Fibroblast of lung (primary cell): ENCODE data around the gene FAM117A. TPM values are rescaled to one million over a fixed set of nuclear protein-coding genes. Genes with fewer than 3 reads are reported as not detected.
"Not testable (repeated sequence)": the region's sequence is repeated elsewhere in the genome, so short reads cannot be mapped to it uniquely, and the experiment has no call there.

Experiments used
- DNase-seq, 2 donors: peaks; one replicate each; pipeline versions ENCODE4 v3.0.0 to v3.0.0-alpha.2; 2010; ENCODE audit warnings: low read depth in 2 of 2
- H2AFZ ChIP-seq: 2 replicates; pipeline ENCODE4 v1.5.1; 2012; ENCODE audit warnings: low read length, control low read depth, inconsistent platforms
- H3K27ac ChIP-seq: 2 replicates; pipeline ENCODE4 v1.5.1; 2011; ENCODE audit warnings: low read length, control low read depth; ENCODE audit not compliant: insufficient read depth
- H3K27me3 ChIP-seq: 2 replicates; pipeline ENCODE4 v1.5.1; 2011; ENCODE audit warnings: mild to moderate bottlenecking, low read length; ENCODE audit not compliant: control insufficient read depth, insufficient read depth
- H3K36me3 ChIP-seq: 2 replicates; pipeline ENCODE4 v1.5.1; 2011; ENCODE audit warnings: low read length; ENCODE audit not compliant: control insufficient read depth, insufficient read depth
- H3K4me1 ChIP-seq: 2 replicates; pipeline ENCODE4 v1.5.1; 2011; ENCODE audit warnings: low read length; ENCODE audit not compliant: control insufficient read depth, insufficient read depth; ENCODE audit errors: extremely low read depth
- H3K4me2 ChIP-seq: 2 replicates; pipeline ENCODE4 v1.5.1; 2011; ENCODE audit warnings: low read length, control low read depth; ENCODE audit not compliant: insufficient read depth; ENCODE audit errors: extremely low read depth
- H3K4me3 ChIP-seq, 4 experiments: fragments of 200-600 bp in 1 of 4; sonication (generic) in 1 of 4; replicated peaks in 1 of 4; 2 replicates each; pipeline ENCODE4 v1.5.1; 2011 to 2016; ENCODE audit warnings: low read length in 4 of 4, low read depth in 3 of 4, mild to moderate bottlenecking in 3 of 4, control low read depth in 2 of 4, inconsistent platforms in 1 of 4, mixed read lengths in 1 of 4; ENCODE audit not compliant: insufficient read depth in 1 of 4; ENCODE audit errors: control extremely low read depth in 1 of 4
- H3K79me2 ChIP-seq: 2 replicates; pipeline ENCODE4 v1.5.1; 2012; ENCODE audit warnings: mild to moderate bottlenecking, low read length, inconsistent platforms; ENCODE audit not compliant: control insufficient read depth, insufficient read depth
- H3K9ac ChIP-seq: 2 replicates; pipeline ENCODE4 v1.5.1; 2011; ENCODE audit warnings: mild to moderate bottlenecking, low read length, control low read depth; ENCODE audit not compliant: insufficient read depth
- H3K9me3 ChIP-seq: 2 replicates; pipeline ENCODE4 v1.5.1; 2012; ENCODE audit warnings: low read depth, low read length; ENCODE audit not compliant: control insufficient read depth, insufficient read depth
- H4K20me1 ChIP-seq: 2 replicates; pipeline ENCODE4 v1.5.1; 2011; ENCODE audit warnings: low read length; ENCODE audit not compliant: control insufficient read depth, insufficient read depth; ENCODE audit errors: extremely low read depth
- CTCF ChIP-seq, 2 donors: IDR thresholded peaks in 1 of 2; conservative IDR thresholded peaks in 1 of 2; 1 replicate in 1 of 2; 2 replicates in 1 of 2; pipeline ENCODE4 v1.5.1; 2011 to 2012; ENCODE audit warnings: low read length in 2 of 2, control low read depth in 1 of 2, inconsistent platforms in 1 of 2, low read depth in 1 of 2, mild to moderate bottlenecking in 1 of 2
- EZH2 ChIP-seq: IDR thresholded peaks from 2 replicates; pipeline ENCODE4 v1.5.1; 2012; ENCODE audit warnings: low read length, control low read depth, mild to moderate bottlenecking; ENCODE audit errors: missing control alignments
- polyA plus RNA-seq, 2 donors: library from polyadenylated mRNA; depleted of rRNA in 1 of 2; stranded (reverse) in 1 of 2; unstranded in 1 of 2; fragments of >200 nt; gene quantifications; 2 replicates each; pipeline ENCODE4 v1.2.1, GENCODE V29; 2011 to 2012; ENCODE audit warnings: missing spikeins in 1 of 2
- total RNA-seq: library from RNA; depleted of rRNA; stranded (reverse); fragments of >200 nt; gene quantifications from 2 replicates; pipeline ENCODE4 v1.2.1, GENCODE V29; 2014

The FAM117A gene
- total and polyA plus RNA-seq, 2 donors (not counting 1 experiment from before 2014, with no cell fraction given), result 2.4 to 3.3 TPM

GRCh38 chr17:49728425-49728824 lies 35.5 kb downstream of the FAM117A start:
- no peak for DNase-seq
- Histone ChIP-seq H3K27me3 (no peaks in the 10 kb centered on the region), H4K20me1 (no peaks in the 10 kb centered on the region), H3K27ac (no peak overlapping the region), H3K36me3 (no peaks in the 10 kb centered on the region), H2AFZ (no peak overlapping the region), H3K79me2 (no peaks in the 10 kb centered on the region), H3K4me3 (no peak overlapping the region), H3K4me1 (peaks cover 2% of the 10 kb centered on the region), H3K9ac (no peak overlapping the region), H3K9me3 (no peaks in the 10 kb centered on the region), H3K4me2 (no peak overlapping the region)
- TF ChIP-seq EZH2, result no peak
- no peak for TF ChIP-seq CTCF (conservative IDR thresholded peaks at IDR 0.05 in 1 of 2, IDR thresholded peaks at IDR 0.05 in 1 of 2; ENCODE audit: low read depth in 1 of 2, low read length in 2 of 2)

GRCh38 chr17:49727380-49727779 lies 36.6 kb downstream of the FAM117A start:
- no peak overlapping the region for H3K27ac ChIP-seq

GRCh38 chr17:49725452-49726130 lies 38.3 kb downstream of the FAM117A start:
- H3K27me3 ChIP-seq, result no peaks in the 10 kb centered on the region
- no peak overlapping the region for H2AFZ ChIP-seq
- TF ChIP-seq EZH2 (no peak), CTCF (conservative IDR thresholded peaks at IDR 0.05 in 1 of 2, IDR thresholded peaks at IDR 0.05 in 1 of 2; ENCODE audit: low read depth in 1 of 2, low read length in 2 of 2) (no peak)

More at GRCh38 chr17:49727380-49727779, 36.6 kb downstream of the FAM117A start:
- Histone ChIP-seq H3K4me2 (no peak overlapping the region), H3K4me3 (no peak overlapping the region), H3K27me3 (no peaks in the 10 kb centered on the region), H4K20me1 (no peaks in the 10 kb centered on the region), H3K4me1 (peaks cover 2% of the 10 kb centered on the region), H3K9me3 (no peaks in the 10 kb centered on the region), H3K79me2 (no peaks in the 10 kb centered on the region), H3K9ac (no peak overlapping the region), H3K36me3 (no peaks in the 10 kb centered on the region), H2AFZ (no peak overlapping the region)
- DNase-seq, result no peak
- TF ChIP-seq CTCF (conservative IDR thresholded peaks at IDR 0.05 in 1 of 2, IDR thresholded peaks at IDR 0.05 in 1 of 2; ENCODE audit: low read depth in 1 of 2, low read length in 2 of 2) (no peak), EZH2 (no peak)

GRCh38 chr17:49724552-49724951 lies 39.4 kb downstream of the FAM117A start:
- not testable (repeated sequence) for H3K4me2 ChIP-seq, DNase-seq, H3K27ac ChIP-seq, H3K79me2 ChIP-seq, H3K27me3 ChIP-seq, H4K20me1 ChIP-seq, H3K36me3 ChIP-seq, H3K4me3 ChIP-seq, H3K9me3 ChIP-seq, H3K4me1 ChIP-seq, H2AFZ ChIP-seq, H3K9ac ChIP-seq

More at GRCh38 chr17:49725452-49726130, 38.3 kb downstream of the FAM117A start:
- Histone ChIP-seq H3K4me3 (no peak overlapping the region), H3K4me2 (no peak overlapping the region), H3K9me3 (no peaks in the 10 kb centered on the region), H3K36me3 (no peaks in the 10 kb centered on the region), H4K20me1 (no peaks in the 10 kb centered on the region), H3K27ac (no peak overlapping the region), H3K4me1 (peaks cover 2% of the 10 kb centered on the region), H3K79me2 (no peaks in the 10 kb centered on the region), H3K9ac (no peak overlapping the region)
- DNase-seq, result no peak
